Measurements from ENCODE around the gene MAMSTR. TPM values are rescaled to one million over a fixed set of nuclear protein-coding genes. Genes with fewer than 3 reads are reported as not detected.

MAMSTR gene
- total and polyA plus RNA-seq, 9 of the 15 experiments (the other 6 are each of a cell fraction or from before 2014, with no cell fraction given) = 0.08 to 1.00 (median 0.40) TPM; not detected in 1

- no peaks in the 10 kb centered on the region for H3K27me3 ChIP-seq (ENCODE audit: control insufficient read depth in 2 of 2, insufficient read depth in 2 of 2, low read length in 2 of 2)
- peak overlapping the region; percentile 58 for H3K4me2 ChIP-seq (ENCODE audit: insufficient read depth, low read length)
- no peaks in the 10 kb centered on the region for H3K9me1 ChIP-seq (ENCODE audit: control insufficient read depth, insufficient read depth, low read length)
- intact Hi-C loops (cut with micrococcal nuclease) = no loop called here
- H3K4me1 ChIP-seq (replicated peaks in 1 of 2; ENCODE audit: control insufficient read depth in 2 of 2, insufficient read depth in 2 of 2, low read length in 2 of 2) = peaks cover 12 to 29% of the 10 kb centered on the region in 2 experiments; a peak in 4 of 5 replicates
- peak overlapping the region; percentile 87 for H3K27ac ChIP-seq (ENCODE audit: extremely low read depth, low read depth, low read length)
- H3K9me3 ChIP-seq (replicated peaks; ENCODE audit: control insufficient read depth, insufficient read depth, low read depth, low read length) = no peaks in the 10 kb centered on the region
- POLR2A ChIA-PET = interaction anchor here (0.5 to 1.8 kb wide), 12 partner anchors 8 to 241 kb away, joined by 3 to 10 read pairs (median 4); partner anchors contain the start of genes IZUMO1, RPL18 and SPHK2
- BruUV-seq (replicated peaks) = TSS peak; percentile 67
- H3K4me3 ChIP-seq = no peak overlapping the region
- H3K9ac ChIP-seq (ENCODE audit: insufficient read depth in 1 of 2, low read depth in 2 of 2, low read length in 2 of 2) = peak overlapping the region; percentile 49 to 50; a peak in 3 of 4 replicates
- in situ Hi-C loops (cut with MboI) = no loop called here
- H2AFZ ChIP-seq (ENCODE audit: low read depth, low read length) = peak overlapping the region; percentile 94
- peaks cover 4% of the 10 kb centered on the region; the same call in 2 of the 3 replicates for H3K36me3 ChIP-seq (ENCODE audit: control insufficient read depth, insufficient read depth, low read length)
- CTCF ChIA-PET (ENCODE audit: low intra/inter-chr PET ratio) = no interaction called here
- ATAC-seq = peak; percentile 76
- no peaks in the 10 kb centered on the region for H3K79me2 ChIP-seq (ENCODE audit: control insufficient read depth, insufficient read depth, low read length)
- 33% methylated on average over 11 of the region's 11 CpGs for WGBS (ENCODE audit: insufficient coverage, low coverage, missing lambda C conversion rate)
- peak; percentile 84 for FAIRE-seq
- H4K20me1 ChIP-seq (replicated peaks; ENCODE audit: control insufficient read depth, insufficient read depth, low read length) = no peaks in the 10 kb centered on the region
- peak; percentile 71 to 81 (median 76) for DNase-seq (ENCODE audit: extremely low read depth in 1 of 4, low spot score in 3 of 4)
- TF ChIP-seq, protein P1, sequence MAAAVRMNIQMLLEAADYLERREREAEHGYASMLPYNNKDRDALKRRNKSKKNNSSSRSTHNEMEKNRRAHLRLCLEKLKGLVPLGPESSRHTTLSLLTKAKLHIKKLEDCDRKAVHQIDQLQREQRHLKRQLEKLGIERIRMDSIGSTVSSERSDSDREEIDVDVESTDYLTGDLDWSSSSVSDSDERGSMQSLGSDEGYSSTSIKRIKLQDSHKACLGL (CRISPR knock-in tag; IDR thresholded peaks at IDR 0.05; ENCODE audit: borderline replicate concordance, poor library complexity, severe bottlenecking) = no peak
- TF ChIP-seq BACH1 (tag; IDR thresholded peaks at IDR 0.05) (peak; percentile 73), ZC3H8 (IDR thresholded peaks at IDR 0.05) (no peak), ZNF232 (CRISPR knock-in tag; IDR thresholded peaks at IDR 0.05) (no peak), ZNF143 (CRISPR knock-in tag; IDR thresholded peaks at IDR 0.05) (peak; percentile 98), ZNF644 (tag; IDR thresholded peaks at IDR 0.05; ENCODE audit: low read depth) (peak; percentile 91), EP400 (IDR thresholded peaks at IDR 0.05) (peak; percentile 50), NUFIP1 (IDR thresholded peaks at IDR 0.05; ENCODE audit: partially characterized antibody) (no peak), ZNF79 (CRISPR knock-in tag; IDR thresholded peaks at IDR 0.05; ENCODE audit: low read depth) (no peak), ELF1 (tag; IDR thresholded peaks at IDR 0.05) (peak; percentile 76), MED1 (CRISPR knock-in tag; IDR thresholded peaks at IDR 0.05; ENCODE audit: borderline replicate concordance) (no peak), SAFB2 (IDR thresholded peaks at IDR 0.05; ENCODE audit: borderline replicate concordance, low read depth, low read length, severe bottlenecking) (no peak), ZBTB34 (CRISPR knock-in tag; IDR thresholded peaks at IDR 0.05) (no peak), PHF20 (IDR thresholded peaks at IDR 0.05; ENCODE audit: partially characterized antibody) (peak; percentile 71), CHD2 (IDR thresholded peaks at IDR 0.05; ENCODE audit: low read depth, low read length) (no peak), TAF9B (IDR thresholded peaks at IDR 0.05; ENCODE audit: partially characterized antibody) (no peak), FOXJ3 (CRISPR knock-in tag; IDR thresholded peaks at IDR 0.05) (no peak), BRF1 (IDR thresholded peaks at IDR 0.05; ENCODE audit: borderline replicate concordance, extremely low read depth, insufficient read length) (no peak)
- TF ChIP-seq, protein P2, sequence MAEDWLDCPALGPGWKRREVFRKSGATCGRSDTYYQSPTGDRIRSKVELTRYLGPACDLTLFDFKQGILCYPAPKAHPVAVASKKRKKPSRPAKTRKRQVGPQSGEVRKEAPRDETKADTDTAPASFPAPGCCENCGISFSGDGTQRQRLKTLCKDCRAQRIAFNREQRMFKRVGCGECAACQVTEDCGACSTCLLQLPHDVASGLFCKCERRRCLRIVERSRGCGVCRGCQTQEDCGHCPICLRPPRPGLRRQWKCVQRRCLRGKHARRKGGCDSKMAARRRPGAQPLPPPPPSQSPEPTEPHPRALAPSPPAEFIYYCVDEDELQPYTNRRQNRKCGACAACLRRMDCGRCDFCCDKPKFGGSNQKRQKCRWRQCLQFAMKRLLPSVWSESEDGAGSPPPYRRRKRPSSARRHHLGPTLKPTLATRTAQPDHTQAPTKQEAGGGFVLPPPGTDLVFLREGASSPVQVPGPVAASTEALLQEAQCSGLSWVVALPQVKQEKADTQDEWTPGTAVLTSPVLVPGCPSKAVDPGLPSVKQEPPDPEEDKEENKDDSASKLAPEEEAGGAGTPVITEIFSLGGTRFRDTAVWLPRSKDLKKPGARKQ (CRISPR knock-in tag; IDR thresholded peaks at IDR 0.05) = 0 out of 2 replicates have a peak, but pooled peaks have one; percentile 30
Measured at GRCh38 chr19:48724796-48725753, 5.5 kb upstream of the MAMSTR start.

All from K562 (cell line).